Vagina (tissue), 2 donors: ENCODE measurements around the gene CC2D1A. TPM values are rescaled to one million over a fixed set of nuclear protein-coding genes. Genes with fewer than 3 reads are reported as not detected.

Source experiments
- DNase-seq, 2 donors: peaks; one replicate each; pipeline ENCODE4 v3.0.0-alpha.2; 2017; ENCODE audit errors: extremely low spot score in 2 of 2
- H3K27ac ChIP-seq: fragments of 200-600 bp; sonication (generic); one replicate; pipeline ENCODE4 v1.5.1; 2019
- H3K27me3 ChIP-seq: fragments of 200-600 bp; sonication (generic); one replicate; pipeline ENCODE4 v1.5.1; 2019
- H3K36me3 ChIP-seq, 2 donors: fragments of 200-600 bp; sonication (generic); one replicate each; pipeline ENCODE4 v1.5.1; 2017 to 2019
- H3K4me1 ChIP-seq: fragments of 200-600 bp; sonication (generic); one replicate; pipeline ENCODE4 v1.5.1; 2019
- H3K4me3 ChIP-seq, 2 donors: fragments of 200-600 bp; sonication (generic); 1 replicate in 1 of 2; 2 replicates in 1 of 2; pipeline ENCODE4 v1.5.1; 2016 to 2019
- H3K9me3 ChIP-seq: fragments of 200-600 bp; sonication (generic); one replicate; pipeline ENCODE4 v1.5.1; 2019
- POLR2A ChIP-seq, 2 donors: fragments of 450-650 bp; IDR thresholded peaks; one replicate each; pipeline ENCODE4 v1.6.1; 2017; ENCODE audit warnings: antibody characterized with exemption in 2 of 2, mild to moderate bottlenecking in 2 of 2, moderate library complexity in 2 of 2
- POLR2AphosphoS5 ChIP-seq, 2 donors: sonication (generic); formaldehyde crosslinking; IDR thresholded peaks; one replicate each; pipeline ENCODE4 v1.9.0; 2017; ENCODE audit warnings: antibody characterized with exemption in 2 of 2, mild to moderate bottlenecking in 2 of 2, low read depth in 1 of 2; ENCODE audit not compliant: insufficient read depth in 1 of 2
- intact Hi-C: fragments of 100-400 bp; cut with DNase I; formaldehyde crosslinking; loops from one replicate; pipeline ENCODE4 v1.15.1; 2023
- total RNA-seq: library from RNA; depleted of rRNA; stranded (reverse); fragments of >200 nt; gene quantifications from one replicate; pipeline ENCODE4 v1.2.3, GENCODE V29; 2016
- TF ChIP-seq, protein P1 (sequence below), 3 experiments: fragments of 450-650 bp in 2 of 3; fragments of 200-600 bp in 1 of 3; sonication (generic) in 1 of 3; IDR thresholded peaks; one replicate each; pipeline ENCODE4 v1.5.1; 2017 to 2019; ENCODE audit warnings: antibody characterized with exemption in 3 of 3, mild to moderate bottlenecking in 2 of 3, moderate library complexity in 2 of 3

CC2D1A gene
- total RNA-seq, 1 donor from 2014 or later: 44.4 TPM

DNA sequence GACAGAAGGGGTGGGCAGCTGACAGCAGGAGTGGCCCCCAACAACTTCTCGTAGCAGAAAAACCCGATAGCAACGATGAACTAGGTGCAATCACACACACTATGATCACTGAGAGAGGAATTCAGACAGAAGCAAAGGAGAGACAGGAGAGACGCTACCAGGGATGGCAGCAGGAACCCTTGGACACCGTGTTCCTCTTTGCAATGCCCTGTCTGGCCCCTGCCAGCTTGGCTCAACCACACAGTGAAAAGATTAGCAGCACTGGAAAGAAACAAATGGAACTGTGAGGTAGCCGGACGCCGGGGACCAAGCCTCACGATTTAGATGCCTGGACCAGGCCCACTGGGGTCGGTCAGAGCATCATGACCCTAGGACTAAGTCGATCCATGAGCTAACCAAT is 69.9 kb downstream of the CC2D1A start:
- no peak for DNase-seq
- H3K36me3 ChIP-seq: peaks cover 0 to 11% of the 10 kb centered on the region in 2 donors
- H3K4me1 ChIP-seq: peaks cover 18% of the 10 kb centered on the region
- no peak overlapping the region for H3K4me3 ChIP-seq
- intact Hi-C loops: no loop called here
- no peaks in the 10 kb centered on the region for H3K9me3 ChIP-seq
- TF ChIP-seq POLR2A (IDR thresholded peaks at IDR 0.05) (no peak), POLR2AphosphoS5 (IDR thresholded peaks at IDR 0.05; ENCODE audit: insufficient read depth in 1 of 2, low read depth in 1 of 2) (no peak)
- TF ChIP-seq, protein P1, sequence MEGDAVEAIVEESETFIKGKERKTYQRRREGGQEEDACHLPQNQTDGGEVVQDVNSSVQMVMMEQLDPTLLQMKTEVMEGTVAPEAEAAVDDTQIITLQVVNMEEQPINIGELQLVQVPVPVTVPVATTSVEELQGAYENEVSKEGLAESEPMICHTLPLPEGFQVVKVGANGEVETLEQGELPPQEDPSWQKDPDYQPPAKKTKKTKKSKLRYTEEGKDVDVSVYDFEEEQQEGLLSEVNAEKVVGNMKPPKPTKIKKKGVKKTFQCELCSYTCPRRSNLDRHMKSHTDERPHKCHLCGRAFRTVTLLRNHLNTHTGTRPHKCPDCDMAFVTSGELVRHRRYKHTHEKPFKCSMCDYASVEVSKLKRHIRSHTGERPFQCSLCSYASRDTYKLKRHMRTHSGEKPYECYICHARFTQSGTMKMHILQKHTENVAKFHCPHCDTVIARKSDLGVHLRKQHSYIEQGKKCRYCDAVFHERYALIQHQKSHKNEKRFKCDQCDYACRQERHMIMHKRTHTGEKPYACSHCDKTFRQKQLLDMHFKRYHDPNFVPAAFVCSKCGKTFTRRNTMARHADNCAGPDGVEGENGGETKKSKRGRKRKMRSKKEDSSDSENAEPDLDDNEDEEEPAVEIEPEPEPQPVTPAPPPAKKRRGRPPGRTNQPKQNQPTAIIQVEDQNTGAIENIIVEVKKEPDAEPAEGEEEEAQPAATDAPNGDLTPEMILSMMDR (IDR thresholded peaks at IDR 0.05): no peak
- H3K27me3 ChIP-seq: no peaks in the 10 kb centered on the region
- H3K27ac ChIP-seq: no peak overlapping the region

DNA sequence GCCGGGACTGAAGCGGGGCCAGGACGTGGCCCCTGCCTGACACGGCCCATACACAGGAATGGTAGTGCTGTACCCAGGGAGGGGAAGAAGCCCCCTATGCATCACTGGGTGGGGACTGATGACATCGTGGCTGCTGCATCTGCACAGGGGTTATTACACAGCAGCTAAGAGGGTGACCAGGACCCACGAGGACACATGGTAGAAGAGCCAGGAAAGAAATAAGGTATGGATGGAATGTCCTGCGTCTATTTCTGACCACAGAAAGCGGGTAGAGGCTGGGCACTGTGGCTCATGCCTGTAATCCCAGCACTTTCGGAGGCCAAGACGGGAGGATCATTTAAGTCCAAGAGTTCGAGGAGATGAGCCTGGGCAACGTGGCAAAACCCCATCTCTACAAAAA is 70.4 kb downstream of the CC2D1A start:
- Histone ChIP-seq H3K4me1 (peaks cover 18% of the 10 kb centered on the region), H3K36me3 (peaks cover 0 to 11% of the 10 kb centered on the region in 2 donors), H3K27me3 (no peaks in the 10 kb centered on the region), H3K9me3 (no peaks in the 10 kb centered on the region), H3K4me3 (no peak overlapping the region), H3K27ac (no peak overlapping the region)
- no peak for DNase-seq
- no peak for TF ChIP-seq POLR2AphosphoS5 (IDR thresholded peaks at IDR 0.05; ENCODE audit: insufficient read depth in 1 of 2, low read depth in 1 of 2)
- TF ChIP-seq, protein P1 (IDR thresholded peaks at IDR 0.05): no peak
- no peak for TF ChIP-seq POLR2A (IDR thresholded peaks at IDR 0.05)
- intact Hi-C loops: no loop called here

DNA sequence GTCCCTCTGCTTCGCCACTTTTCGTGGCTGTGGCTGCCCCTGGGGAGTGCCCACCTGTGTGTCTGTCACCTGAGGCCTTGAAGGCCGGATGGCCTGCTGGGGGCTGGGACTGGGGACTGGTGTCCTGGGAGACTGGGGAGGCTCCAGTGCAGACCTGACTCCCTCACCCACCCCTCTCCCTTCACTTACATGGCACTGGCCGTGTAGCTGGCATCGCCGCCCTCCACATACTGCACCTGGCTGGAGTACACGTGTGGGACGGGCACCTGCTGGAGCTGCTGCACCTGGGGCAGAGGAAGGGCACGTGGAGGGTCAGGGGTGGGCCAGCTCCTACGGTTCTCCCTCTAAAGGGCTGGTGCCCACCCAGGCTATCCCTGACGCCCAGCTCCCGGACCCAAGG is 71.8 kb downstream of the CC2D1A start:
- peaks cover 0 to 6% of the 10 kb centered on the region in 2 donors for H3K36me3 ChIP-seq
- H3K27me3 ChIP-seq: no peaks in the 10 kb centered on the region
- no peaks in the 10 kb centered on the region for H3K9me3 ChIP-seq
- no peak for DNase-seq
- TF ChIP-seq, protein P1 (IDR thresholded peaks at IDR 0.05): no peak
- no peak for TF ChIP-seq POLR2AphosphoS5 (IDR thresholded peaks at IDR 0.05; ENCODE audit: insufficient read depth in 1 of 2, low read depth in 1 of 2)
- no peak for TF ChIP-seq POLR2A (IDR thresholded peaks at IDR 0.05)
- H3K4me3 ChIP-seq: peak overlapping the region in 1 of 2 donors; percentile 52
- peak overlapping the region; percentile 80 for H3K27ac ChIP-seq
- peaks cover 18% of the 10 kb centered on the region for H3K4me1 ChIP-seq
- intact Hi-C loops: no loop called here

DNA sequence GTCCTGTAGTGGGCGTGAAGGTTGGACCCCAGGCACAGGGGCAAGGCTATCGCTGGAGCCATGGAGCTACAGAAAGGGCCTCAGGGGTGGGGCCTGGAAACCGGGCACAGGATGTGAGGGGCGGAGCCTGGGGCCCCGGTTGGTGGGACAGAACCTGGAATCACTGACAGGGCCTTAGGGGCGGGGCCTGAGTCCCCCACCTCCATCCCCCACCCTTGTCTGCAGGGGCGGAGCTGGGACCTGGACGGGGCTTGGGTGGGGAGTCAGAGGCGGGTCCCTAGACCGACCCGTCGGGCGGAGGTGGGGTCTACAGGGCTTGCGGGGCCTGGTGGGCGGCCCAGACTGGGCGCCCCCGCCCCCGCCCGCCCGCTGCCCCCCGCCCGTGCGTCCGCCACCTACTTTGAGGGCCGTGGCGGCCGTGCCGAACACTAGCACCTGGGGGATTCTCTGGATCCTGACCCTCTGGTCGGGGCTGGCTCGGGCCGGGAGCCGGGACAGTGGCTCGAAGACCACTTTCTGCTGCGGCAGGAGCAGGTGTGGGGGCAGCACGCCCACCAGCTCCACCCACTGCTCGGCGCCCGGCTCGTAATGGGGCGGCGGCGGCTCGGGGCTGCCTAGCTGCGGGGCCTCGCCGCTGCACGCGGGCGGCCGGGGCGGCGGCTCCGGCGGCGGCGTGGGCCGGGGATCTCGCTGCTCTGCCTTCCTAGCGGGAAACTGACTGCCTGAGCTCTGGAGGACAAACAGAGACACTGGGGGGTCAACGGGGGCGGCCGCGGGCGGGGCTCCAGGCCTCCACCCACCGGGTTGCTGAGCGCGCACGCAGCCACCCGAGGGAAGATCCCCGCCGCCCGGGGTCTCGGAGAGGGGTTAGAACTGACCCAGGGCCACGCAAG is 72.6 kb downstream of the CC2D1A start:
- intact Hi-C loops: no loop called here
- H3K4me3 ChIP-seq: peak overlapping the region; percentile 52 to 58
- no peaks in the 10 kb centered on the region for H3K27me3 ChIP-seq
- peak; percentile 15 to 61 for TF ChIP-seq POLR2AphosphoS5 (IDR thresholded peaks at IDR 0.05; ENCODE audit: insufficient read depth in 1 of 2, low read depth in 1 of 2)
- TF ChIP-seq, protein P1 (IDR thresholded peaks at IDR 0.05): no peak
- TF ChIP-seq POLR2A (IDR thresholded peaks at IDR 0.05): no peak
- H3K9me3 ChIP-seq: no peaks in the 10 kb centered on the region
- peaks cover 0 to 7% of the 10 kb centered on the region in 2 donors for H3K36me3 ChIP-seq
- peaks cover 18% of the 10 kb centered on the region for H3K4me1 ChIP-seq
- peak overlapping the region; percentile 80 for H3K27ac ChIP-seq
- no peak for DNase-seq

DNA sequence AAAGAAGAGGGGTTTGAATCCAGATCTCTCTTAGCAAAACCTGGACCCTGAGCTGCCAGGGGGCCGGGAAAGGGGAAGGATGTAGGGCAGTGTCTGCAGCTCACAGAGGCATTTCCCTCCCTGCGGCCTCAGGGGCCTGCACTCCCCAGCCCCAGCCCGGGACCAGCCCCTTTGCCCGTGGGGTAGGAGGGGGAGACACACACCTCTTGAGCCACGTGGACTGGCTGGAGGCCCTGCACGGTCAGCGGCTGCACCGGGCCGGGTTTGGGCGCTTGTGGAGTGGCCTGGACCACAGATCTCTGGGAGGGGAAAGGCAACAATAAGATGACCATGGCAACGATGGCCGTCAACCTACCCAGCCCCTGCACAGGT is 73.2 kb downstream of the CC2D1A start:
- H3K36me3 ChIP-seq: peaks cover 0 to 7% of the 10 kb centered on the region in 2 donors
- H3K27ac ChIP-seq: peak overlapping the region; percentile 80
- TF ChIP-seq POLR2AphosphoS5 (IDR thresholded peaks at IDR 0.05; ENCODE audit: insufficient read depth in 1 of 2, low read depth in 1 of 2) (no peak), POLR2A (IDR thresholded peaks at IDR 0.05) (no peak)
- TF ChIP-seq, protein P1 (IDR thresholded peaks at IDR 0.05): no peak
- intact Hi-C loops: no loop called here
- DNase-seq: no peak
- H3K4me1 ChIP-seq: peaks cover 18% of the 10 kb centered on the region
- no peaks in the 10 kb centered on the region for H3K9me3 ChIP-seq
- peak overlapping the region; percentile 52 to 58 for H3K4me3 ChIP-seq
- no peaks in the 10 kb centered on the region for H3K27me3 ChIP-seq
